Left ventricle myocardium inferior (tissue), 1 donor: ENCODE results near the gene NAALADL1. TPM values are rescaled to one million over a fixed set of nuclear protein-coding genes. Genes with fewer than 3 reads are reported as not detected.
"Not testable (repeated sequence)": the region's sequence is repeated elsewhere in the genome, so short reads cannot be mapped to it uniquely, and the experiment has no call there.

Experiments used
- DNase-seq: peaks from one replicate; pipeline ENCODE4 v3.0.0-alpha.2; 2020
- H3K27ac ChIP-seq: fragments of 200-600 bp; replicated peaks from 2 replicates; pipeline ENCODE4 v1.8.0; 2021
- H3K27me3 ChIP-seq: fragments of 200-600 bp; 2 replicates; pipeline ENCODE4 v1.8.0; 2021; ENCODE audit warnings: low read depth
- H3K36me3 ChIP-seq: fragments of 200-600 bp; 2 replicates; pipeline ENCODE4 v1.8.0; 2021
- H3K4me1 ChIP-seq: fragments of 200-600 bp; 2 replicates; pipeline ENCODE4 v1.8.0; 2021
- H3K4me3 ChIP-seq: fragments of 200-600 bp; 2 replicates; pipeline ENCODE4 v1.8.0; 2021; ENCODE audit warnings: mild to moderate bottlenecking, moderate library complexity
- H3K9me3 ChIP-seq: fragments of 200-600 bp; replicated peaks from 2 replicates; pipeline ENCODE4 v1.8.0; 2021
- CTCF ChIP-seq: fragments of 200-600 bp; IDR thresholded peaks from 2 replicates; pipeline ENCODE4 v1.8.0; 2021; ENCODE audit warnings: antibody characterized with exemption, mild to moderate bottlenecking, borderline replicate concordance
- intact Hi-C: fragments of 100-400 bp; cut with micrococcal nuclease; formaldehyde crosslinking; loops from one replicate; pipeline ENCODE4 v1.11.0; 2022
- total RNA-seq: library from RNA; stranded (reverse); fragmentation: NEBNext Ultra II Directional; extraction: Animal tissue kit (Norgen Biotek cat#: 25700); gene quantifications from one replicate; pipeline ENCODE4 v1.2.1, GENCODE V29; 2021
- donor health status: DM: no; HTN: yes; CAD: no; lungs with severe emphysema.

Gene NAALADL1
- total RNA-seq, 1 donor from 2014 or later = 4.8 TPM

DNA sequence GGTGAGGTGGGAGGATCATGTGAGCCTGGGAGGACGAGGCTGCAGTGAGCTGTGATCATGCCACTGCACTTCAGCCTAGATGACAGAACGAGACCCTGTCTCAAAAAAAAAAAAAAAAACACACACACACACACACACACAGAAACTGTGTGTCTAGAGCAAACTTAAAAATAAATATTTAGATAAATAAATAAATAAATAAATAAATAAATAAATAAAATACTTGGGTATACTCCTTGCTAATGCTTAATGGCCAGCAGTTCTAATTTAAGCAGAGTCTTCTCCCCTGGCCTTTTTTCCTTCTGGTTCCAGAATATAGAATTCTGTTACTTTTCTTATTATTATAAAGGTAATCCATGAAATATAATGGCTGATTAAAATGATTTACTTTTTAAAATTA is 49.5 kb downstream of the NAALADL1 start:
- DNase-seq = no peak
- H3K27me3 ChIP-seq = no peaks in the 10 kb centered on the region
- TF ChIP-seq CTCF = no peak
- intact Hi-C loops = no loop called here
- no peak overlapping the region for H3K27ac ChIP-seq
- no peaks in the 10 kb centered on the region for H3K36me3 ChIP-seq
- H3K4me1 ChIP-seq = peaks cover 13% of the 10 kb centered on the region
- H3K4me3 ChIP-seq = no peak overlapping the region
- no peaks in the 10 kb centered on the region for H3K9me3 ChIP-seq

- Histone ChIP-seq H3K4me3 (no peak overlapping the region), H3K27me3 (no peaks in the 10 kb centered on the region), H3K9me3 (no peaks in the 10 kb centered on the region), H3K27ac (no peak overlapping the region), H3K36me3 (no peaks in the 10 kb centered on the region), H3K4me1 (peaks cover 9% of the 10 kb centered on the region)
- intact Hi-C loops = no loop called here
- no peak for TF ChIP-seq CTCF
- no peak for DNase-seq
These were observed 50.3 kb downstream of the NAALADL1 start for GRCh38 chr11:65008016-65008415.

DNA sequence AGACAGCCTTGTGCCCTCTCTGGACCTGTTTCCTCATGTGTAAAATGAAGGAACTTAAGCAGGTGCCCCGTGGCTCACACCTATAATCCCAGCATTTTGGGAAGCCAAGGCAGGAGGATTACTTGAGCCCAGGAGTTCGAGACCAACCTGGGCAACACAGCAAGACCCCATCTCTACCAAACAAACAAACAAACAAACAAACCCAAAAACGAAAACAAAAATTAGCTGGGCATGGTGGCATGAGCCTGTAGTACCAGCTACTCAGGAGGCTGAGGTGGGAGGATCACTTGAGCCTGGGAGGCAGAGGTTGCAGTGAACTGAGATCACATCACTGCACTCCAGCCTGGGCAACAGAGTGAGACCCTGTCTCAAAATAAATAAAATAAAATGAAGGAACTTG is 54.4 kb downstream of the NAALADL1 start:
- intact Hi-C loops, H3K27me3 ChIP-seq, H3K4me3 ChIP-seq: not testable (repeated sequence)

GRCh38 chr11:65003282-65003681 is 55.1 kb downstream of the NAALADL1 start:
- H3K27me3 ChIP-seq = no peaks in the 10 kb centered on the region
- H3K27ac ChIP-seq = no peak overlapping the region
- H3K4me3 ChIP-seq = no peak overlapping the region
- no peaks in the 10 kb centered on the region for H3K36me3 ChIP-seq
- peaks cover 5% of the 10 kb centered on the region for H3K4me1 ChIP-seq
- TF ChIP-seq CTCF = no peak
- H3K9me3 ChIP-seq = no peaks in the 10 kb centered on the region
- intact Hi-C loops = no loop called here
- DNase-seq = no peak

More for the DNA sequence above, 54.4 kb downstream of the NAALADL1 start:
- not testable (repeated sequence) for H3K27ac ChIP-seq, H3K4me1 ChIP-seq, H3K9me3 ChIP-seq, DNase-seq, H3K36me3 ChIP-seq

GRCh38 chr11:65002706-65003105 is 55.6 kb downstream of the NAALADL1 start:
- DNase-seq = no peak
- Histone ChIP-seq H3K4me3 (no peak overlapping the region), H3K27me3 (no peaks in the 10 kb centered on the region), H3K4me1 (peaks cover 5% of the 10 kb centered on the region), H3K9me3 (no peaks in the 10 kb centered on the region), H3K36me3 (no peaks in the 10 kb centered on the region), H3K27ac (no peak overlapping the region)
- no peak for TF ChIP-seq CTCF
- intact Hi-C loops = no loop called here

DNA sequence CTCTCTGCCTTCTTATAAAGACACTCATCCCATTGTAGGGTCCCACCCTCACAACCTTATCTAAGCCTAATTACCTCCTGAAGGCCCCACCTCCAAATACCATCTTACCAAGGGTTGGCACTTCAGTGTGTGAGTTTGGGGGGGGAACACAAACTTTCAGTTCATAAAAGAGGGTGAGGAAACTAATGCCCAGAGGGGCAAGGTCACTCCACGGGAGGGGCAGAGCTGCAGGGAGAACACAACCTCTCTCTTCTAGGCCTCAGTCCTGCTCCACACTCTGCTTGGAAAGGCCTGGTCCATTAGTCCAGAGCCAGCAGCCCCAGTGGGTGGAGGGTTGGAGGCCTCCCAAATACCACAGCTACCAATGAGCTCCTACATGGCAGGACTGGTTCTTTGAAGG is 58.9 kb downstream of the NAALADL1 start:
- Histone ChIP-seq H3K36me3 (no peaks in the 10 kb centered on the region), H3K4me3 (no peak overlapping the region), H3K4me1 (peaks cover 25% of the 10 kb centered on the region), H3K27me3 (no peaks in the 10 kb centered on the region), H3K27ac (no peak overlapping the region), H3K9me3 (no peaks in the 10 kb centered on the region)
- intact Hi-C loops = no loop called here
- TF ChIP-seq CTCF = no peak
- DNase-seq = no peak
